ENCODE data around the gene CACNA1B. TPM values are rescaled to one million over a fixed set of nuclear protein-coding genes. Genes with fewer than 3 reads are reported as not detected.

Gene CACNA1B
- total RNA-seq, 1 experiment from 2014 or later, result not detected

- Histone ChIP-seq H3K9me3 (no peaks in the 10 kb centered on the region), H3K27me3 (no peaks in the 10 kb centered on the region; the same call in 1 of the 2 replicates), H3K36me3 (no peaks in the 10 kb centered on the region), H3K4me3 (no peak overlapping the region)
- no peak for DNase-seq
Measured at GRCh38 chr9:138043061-138043410, 165.5 kb downstream of the CACNA1B start.

- H3K27me3 ChIP-seq, result no peaks in the 10 kb centered on the region
- no peak for DNase-seq
- no peaks in the 10 kb centered on the region for H3K36me3 ChIP-seq
- no peaks in the 10 kb centered on the region for H3K9me3 ChIP-seq
- H3K4me3 ChIP-seq, result no peak overlapping the region
Measured at GRCh38 chr9:138043411-138044345, 166.1 kb downstream of the CACNA1B start.

- no peak for DNase-seq
- Histone ChIP-seq H3K36me3 (no peaks in the 10 kb centered on the region), H3K4me3 (no peak overlapping the region), H3K27me3 (no peaks in the 10 kb centered on the region), H3K9me3 (no peaks in the 10 kb centered on the region)
Measured at GRCh38 chr9:138044485-138045383, 167.2 kb downstream of the CACNA1B start.

GRCh38 chr9:138045541-138046490 is 168.2 kb downstream of the CACNA1B start:
- Histone ChIP-seq H3K9me3 (no peaks in the 10 kb centered on the region), H3K27me3 (no peaks in the 10 kb centered on the region), H3K4me3 (no peak overlapping the region), H3K36me3 (no peaks in the 10 kb centered on the region)
- no peak for DNase-seq

- H3K9me3 ChIP-seq, result no peaks in the 10 kb centered on the region
- no peak for DNase-seq
- no peak overlapping the region for H3K4me3 ChIP-seq
- no peaks in the 10 kb centered on the region for H3K36me3 ChIP-seq
- H3K27me3 ChIP-seq, result no peaks in the 10 kb centered on the region
Measured at GRCh38 chr9:138046641-138047301, 169.2 kb downstream of the CACNA1B start.

GRCh38 chr9:138047469-138048040 is 170.0 kb downstream of the CACNA1B start:
- Histone ChIP-seq H3K9me3 (no peaks in the 10 kb centered on the region), H3K36me3 (no peaks in the 10 kb centered on the region), H3K27me3 (no peaks in the 10 kb centered on the region), H3K4me3 (no peak overlapping the region)
- DNase-seq, result no peak

GRCh38 chr9:138048184-138048583 is 170.6 kb downstream of the CACNA1B start:
- Histone ChIP-seq H3K4me3 (no peak overlapping the region), H3K36me3 (no peaks in the 10 kb centered on the region), H3K27me3 (no peaks in the 10 kb centered on the region), H3K9me3 (no peaks in the 10 kb centered on the region)
- no peak for DNase-seq

- Histone ChIP-seq H3K9me3 (no peaks in the 10 kb centered on the region), H3K36me3 (no peaks in the 10 kb centered on the region), H3K27me3 (no peaks in the 10 kb centered on the region), H3K4me3 (no peak overlapping the region)
- DNase-seq, result no peak
Measured at GRCh38 chr9:138049085-138049778, 171.7 kb downstream of the CACNA1B start.

- no peak for DNase-seq
- H3K27me3 ChIP-seq, result no peaks in the 10 kb centered on the region
- no peak overlapping the region for H3K4me3 ChIP-seq
- H3K9me3 ChIP-seq, result no peaks in the 10 kb centered on the region
- H3K36me3 ChIP-seq, result no peaks in the 10 kb centered on the region
Measured at GRCh38 chr9:138049779-138050471, 172.3 kb downstream of the CACNA1B start.

GRCh38 chr9:138050472-138051330 is 173.1 kb downstream of the CACNA1B start:
- Histone ChIP-seq H3K4me3 (no peak overlapping the region), H3K9me3 (no peaks in the 10 kb centered on the region), H3K27me3 (no peaks in the 10 kb centered on the region), H3K36me3 (no peaks in the 10 kb centered on the region)
- DNase-seq, result no peak

GRCh38 chr9:138051586-138052321 is 174.2 kb downstream of the CACNA1B start:
- H3K36me3 ChIP-seq, result no peaks in the 10 kb centered on the region
- no peaks in the 10 kb centered on the region for H3K9me3 ChIP-seq
- DNase-seq, result no peak

GRCh38 chr9:138052322-138052615 is 174.7 kb downstream of the CACNA1B start:
- no peak for DNase-seq
- Histone ChIP-seq H3K27me3 (no peaks in the 10 kb centered on the region), H3K36me3 (no peaks in the 10 kb centered on the region), H3K4me3 (no peak overlapping the region), H3K9me3 (no peaks in the 10 kb centered on the region)

More at GRCh38 chr9:138051586-138052321, 174.2 kb downstream of the CACNA1B start:
- Histone ChIP-seq H3K4me3 (no peak overlapping the region), H3K27me3 (no peaks in the 10 kb centered on the region)

GRCh38 chr9:138052635-138053320 is 175.2 kb downstream of the CACNA1B start:
- no peaks in the 10 kb centered on the region for H3K27me3 ChIP-seq
- no peaks in the 10 kb centered on the region for H3K36me3 ChIP-seq
- H3K9me3 ChIP-seq, result no peaks in the 10 kb centered on the region
- no peak for DNase-seq
- H3K4me3 ChIP-seq, result no peak overlapping the region
